Measurements from ENCODE around the gene GRID1.

GRID1 gene

GRCh38 chr10:86164960-86165630, 201.5 kb downstream of the GRID1 start:
- no peak for TF ChIP-seq CTCF (conservative IDR thresholded peaks at IDR 0.05; ENCODE audit: low read depth, low read length)
- DNase-seq (ENCODE audit: low read depth), result no peak
- H3K4me3 ChIP-seq (ENCODE audit: low read depth, low read length), result no peak overlapping the region

GRCh38 chr10:86164174-86164774, 202.3 kb downstream of the GRID1 start:
- TF ChIP-seq CTCF (conservative IDR thresholded peaks at IDR 0.05; ENCODE audit: low read depth, low read length), result no peak
- DNase-seq (ENCODE audit: low read depth), result no peak
- no peak overlapping the region for H3K4me3 ChIP-seq (ENCODE audit: low read depth, low read length)

- no peak for DNase-seq (ENCODE audit: low read depth)
- no peak for TF ChIP-seq CTCF (conservative IDR thresholded peaks at IDR 0.05; ENCODE audit: low read depth, low read length)
- no peak overlapping the region for H3K4me3 ChIP-seq (ENCODE audit: low read depth, low read length)
Measured at GRCh38 chr10:86163522-86164173, 202.9 kb downstream of the GRID1 start.

GRCh38 chr10:86162696-86163400, 203.7 kb downstream of the GRID1 start:
- TF ChIP-seq CTCF (conservative IDR thresholded peaks at IDR 0.05; ENCODE audit: low read depth, low read length), result no peak
- H3K4me3 ChIP-seq (ENCODE audit: low read depth, low read length), result no peak overlapping the region
- DNase-seq (ENCODE audit: low read depth), result no peak

- no peak overlapping the region for H3K4me3 ChIP-seq (ENCODE audit: low read depth, low read length)
- no peak for DNase-seq (ENCODE audit: low read depth)
- TF ChIP-seq CTCF (conservative IDR thresholded peaks at IDR 0.05; ENCODE audit: low read depth, low read length), result no peak
Measured at GRCh38 chr10:86162036-86162435, 204.6 kb downstream of the GRID1 start.

GRCh38 chr10:86160890-86161585, 205.6 kb downstream of the GRID1 start:
- H3K4me3 ChIP-seq (ENCODE audit: low read depth, low read length), result no peak overlapping the region
- DNase-seq (ENCODE audit: low read depth), result no peak
- no peak for TF ChIP-seq CTCF (conservative IDR thresholded peaks at IDR 0.05; ENCODE audit: low read depth, low read length)

All from choroid plexus epithelial cell (primary cell).